Prostate gland (tissue), 2 donors: ENCODE data around the gene PFN1. TPM values are rescaled to one million over a fixed set of nuclear protein-coding genes. Genes with fewer than 3 reads are reported as not detected.

ENCODE experiments used
- DNase-seq: peaks from one replicate; pipeline ENCODE4 v3.0.0-alpha.2; 2019; ENCODE audit warnings: low spot score
- H3K27ac ChIP-seq, 2 donors: fragments of 200-600 bp; sonication (generic); 2 replicates each; pipeline ENCODE4 v1.5.1; 2017 to 2019
- H3K27me3 ChIP-seq: fragments of 200-600 bp; sonication (generic); replicated peaks from 2 replicates; pipeline ENCODE4 v1.5.1; 2019; ENCODE audit not compliant: insufficient read depth
- H3K36me3 ChIP-seq, 2 donors: fragments of 200-600 bp; sonication (generic); 1 replicate in 1 of 2; 2 replicates in 1 of 2; pipeline versions ENCODE4 v1.5.1 to v1.8.1; 2017 to 2019
- H3K4me1 ChIP-seq: fragments of 200-600 bp; sonication (generic); replicated peaks from 2 replicates; pipeline ENCODE4 v1.5.1; 2019
- H3K4me3 ChIP-seq, 2 donors: fragments of 200-600 bp; sonication (generic); 2 replicates each; pipeline ENCODE4 v1.5.1; 2017 to 2019
- H3K9me3 ChIP-seq: fragments of 200-600 bp; sonication (generic); 2 replicates; pipeline ENCODE4 v1.5.1; 2017
- POLR2A ChIP-seq: fragments of 450-650 bp; IDR thresholded peaks from one replicate; pipeline ENCODE4 v1.6.1; 2016; ENCODE audit warnings: antibody characterized with exemption, mild to moderate bottlenecking
- POLR2AphosphoS5 ChIP-seq: sonication (generic); formaldehyde crosslinking; IDR thresholded peaks from one replicate; pipeline ENCODE4 v1.6.1; 2017; ENCODE audit warnings: antibody characterized with exemption
- WGBS: methylation state at CpG from one replicate; pipeline ENCODE4 v1.1.5; 2018; 5-methylcytosine and 5-hydroxymethylcytosine counted together
- intact Hi-C: fragments of 100-400 bp; cut with DNase I; formaldehyde crosslinking; loops from one replicate; pipeline ENCODE4 v1.14.2; 2022
- total RNA-seq, 2 donors: library from RNA; depleted of rRNA; stranded (reverse); fragments of >200 nt; gene quantifications; one replicate each; pipeline ENCODE4 v1.1.0, GENCODE V29; 2016
- TF ChIP-seq, protein P1 (sequence below), 4 experiments: fragments of 200-600 bp in 2 of 4; fragments of 450-650 bp in 2 of 4; sonication (generic) in 2 of 4; IDR thresholded peaks; 1 replicate in 3 of 4; 2 replicates in 1 of 4; pipeline ENCODE4 v1.5.1; 2016 to 2019; ENCODE audit warnings: antibody characterized with exemption in 4 of 4, mild to moderate bottlenecking in 2 of 4, moderate library complexity in 2 of 4

PFN1 gene
- total RNA-seq, 2 donors from 2014 or later: 646 to 1,039 TPM

DNA sequence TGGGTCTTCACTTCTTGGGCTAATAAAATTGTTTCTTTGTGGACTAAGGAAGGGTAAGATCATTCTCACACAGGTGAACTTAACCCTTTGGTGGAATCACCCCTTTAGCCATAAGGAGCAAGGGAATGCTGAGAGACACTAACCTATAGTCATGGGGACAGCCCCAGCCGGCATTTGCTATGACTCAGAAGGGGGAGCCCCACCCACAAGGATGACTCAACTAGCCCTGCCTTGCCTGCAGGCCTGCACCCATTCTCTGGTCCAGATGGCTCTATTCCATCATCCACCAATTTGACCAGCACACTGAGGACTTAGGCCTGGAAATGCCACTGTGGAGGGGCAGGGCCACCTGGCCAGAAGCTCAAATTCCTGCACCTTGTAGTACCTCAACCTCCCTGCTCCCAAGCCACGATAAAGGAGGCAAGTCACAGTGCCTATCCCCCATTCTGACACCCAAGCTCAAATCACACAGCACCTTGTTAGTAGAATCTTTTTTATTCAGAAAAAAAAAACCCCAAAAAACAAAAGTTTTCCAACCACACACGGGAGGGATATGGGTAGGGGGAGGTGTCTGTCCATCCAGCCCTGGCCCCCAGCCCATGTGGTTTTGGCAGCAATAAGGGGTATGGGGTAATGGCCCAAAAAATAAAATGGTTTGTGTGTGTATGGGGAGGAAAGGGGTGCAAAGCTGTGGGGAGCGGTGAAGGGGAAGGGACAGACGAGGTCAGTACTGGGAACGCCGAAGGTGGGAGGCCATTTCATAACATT lies 3.0 kb downstream of the PFN1 start:
- DNase-seq: peak; percentile 47
- TF ChIP-seq POLR2AphosphoS5 (peak; percentile 45), POLR2A (no peak)
- TF ChIP-seq, protein P1, sequence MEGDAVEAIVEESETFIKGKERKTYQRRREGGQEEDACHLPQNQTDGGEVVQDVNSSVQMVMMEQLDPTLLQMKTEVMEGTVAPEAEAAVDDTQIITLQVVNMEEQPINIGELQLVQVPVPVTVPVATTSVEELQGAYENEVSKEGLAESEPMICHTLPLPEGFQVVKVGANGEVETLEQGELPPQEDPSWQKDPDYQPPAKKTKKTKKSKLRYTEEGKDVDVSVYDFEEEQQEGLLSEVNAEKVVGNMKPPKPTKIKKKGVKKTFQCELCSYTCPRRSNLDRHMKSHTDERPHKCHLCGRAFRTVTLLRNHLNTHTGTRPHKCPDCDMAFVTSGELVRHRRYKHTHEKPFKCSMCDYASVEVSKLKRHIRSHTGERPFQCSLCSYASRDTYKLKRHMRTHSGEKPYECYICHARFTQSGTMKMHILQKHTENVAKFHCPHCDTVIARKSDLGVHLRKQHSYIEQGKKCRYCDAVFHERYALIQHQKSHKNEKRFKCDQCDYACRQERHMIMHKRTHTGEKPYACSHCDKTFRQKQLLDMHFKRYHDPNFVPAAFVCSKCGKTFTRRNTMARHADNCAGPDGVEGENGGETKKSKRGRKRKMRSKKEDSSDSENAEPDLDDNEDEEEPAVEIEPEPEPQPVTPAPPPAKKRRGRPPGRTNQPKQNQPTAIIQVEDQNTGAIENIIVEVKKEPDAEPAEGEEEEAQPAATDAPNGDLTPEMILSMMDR (IDR thresholded peaks at IDR 0.05): no peak
- Histone ChIP-seq H3K4me3 (no peak overlapping the region), H3K4me1 (peaks cover 20% of the 10 kb centered on the region), H3K9me3 (no peaks in the 10 kb centered on the region), H3K27ac (peak overlapping the region; percentile 8 to 96), H3K36me3 (peaks cover 0 to 5% of the 10 kb centered on the region in 2 donors), H3K27me3 (no peaks in the 10 kb centered on the region)
- WGBS: 34% methylated on average over 7 of the region's 7 CpGs
- intact Hi-C loops: loop anchor here (5.0 kb wide), 1 partner anchor 42 kb away; the partner anchor contains the start of gene CAMTA2

DNA sequence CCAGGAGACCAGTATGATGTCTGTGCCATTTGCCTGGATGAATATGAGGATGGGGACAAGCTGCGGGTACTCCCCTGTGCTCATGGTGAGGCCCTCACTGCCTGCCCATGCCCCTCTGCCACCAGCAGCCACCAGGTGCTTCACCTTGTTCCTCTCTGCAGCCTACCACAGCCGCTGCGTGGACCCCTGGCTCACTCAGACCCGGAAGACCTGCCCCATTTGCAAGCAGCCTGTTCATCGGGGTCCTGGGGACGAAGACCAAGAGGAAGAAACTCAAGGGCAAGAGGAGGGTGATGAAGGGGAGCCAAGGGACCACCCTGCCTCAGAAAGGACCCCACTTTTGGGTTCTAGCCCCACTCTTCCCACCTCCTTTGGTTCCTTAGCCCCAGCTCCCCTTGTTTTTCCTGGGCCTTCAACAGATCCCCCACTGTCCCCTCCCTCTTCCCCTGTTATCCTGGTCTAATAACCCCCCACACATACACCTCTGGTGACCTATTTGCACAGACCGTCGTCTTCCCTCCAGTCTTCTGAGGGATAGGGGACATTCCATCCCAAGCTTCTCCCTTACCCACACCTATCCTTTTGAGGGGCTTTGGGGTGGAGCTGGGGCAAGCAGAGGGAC lies 3.7 kb downstream of the PFN1 start:
- WGBS: 53% methylated on average over 8 of the region's 8 CpGs
- H3K4me1 ChIP-seq: peaks cover 20% of the 10 kb centered on the region
- peak overlapping the region in 1 of 2 donors; percentile 96 for H3K27ac ChIP-seq
- peaks cover 0 to 5% of the 10 kb centered on the region in 2 donors for H3K36me3 ChIP-seq
- TF ChIP-seq POLR2AphosphoS5 (no peak), POLR2A (no peak)
- TF ChIP-seq, protein P1 (IDR thresholded peaks at IDR 0.05): no peak
- H3K4me3 ChIP-seq: no peak overlapping the region
- DNase-seq: no peak
- intact Hi-C loops: loop anchor here (5.0 kb wide), 1 partner anchor 43 kb away; the partner anchor contains the start of gene CAMTA2
- no peaks in the 10 kb centered on the region for H3K27me3 ChIP-seq
- H3K9me3 ChIP-seq: no peaks in the 10 kb centered on the region

DNA sequence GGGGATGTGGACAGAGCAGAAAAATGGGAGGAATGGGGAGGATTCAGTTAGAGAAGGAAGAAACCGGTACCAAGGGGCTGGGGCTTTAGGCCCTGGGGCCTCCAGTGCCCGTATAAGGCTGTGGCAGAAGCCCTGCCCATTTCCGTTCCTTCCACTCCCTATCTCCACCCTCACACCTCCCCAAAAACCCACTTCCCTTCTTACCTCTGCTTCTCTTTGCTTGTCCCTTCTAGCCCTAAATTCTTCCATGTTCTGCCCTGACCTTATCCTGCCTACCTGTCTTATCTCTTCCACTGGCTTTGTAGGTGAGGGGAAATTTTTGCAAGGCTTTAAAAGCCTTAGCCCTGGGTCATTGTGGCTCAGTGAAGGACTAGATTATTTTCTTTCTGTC lies 4.2 kb downstream of the PFN1 start:
- no peak for DNase-seq
- no peak for TF ChIP-seq POLR2A
- TF ChIP-seq, protein P1 (IDR thresholded peaks at IDR 0.05): no peak
- no peak for TF ChIP-seq POLR2AphosphoS5
- no peak overlapping the region for H3K27ac ChIP-seq
- WGBS: 32% methylated on average over 3 of the region's 3 CpGs
- no peak overlapping the region for H3K4me3 ChIP-seq
- H3K36me3 ChIP-seq: peaks cover 0 to 5% of the 10 kb centered on the region in 2 donors
- intact Hi-C loops: no loop called here
- H3K4me1 ChIP-seq: peaks cover 20% of the 10 kb centered on the region
- H3K27me3 ChIP-seq: no peaks in the 10 kb centered on the region
- H3K9me3 ChIP-seq: no peaks in the 10 kb centered on the region

GRCh38 chr17:4942760-4943508 lies 5.4 kb downstream of the PFN1 start:
- Histone ChIP-seq H3K27me3 (no peaks in the 10 kb centered on the region), H3K4me1 (peaks cover 27% of the 10 kb centered on the region), H3K9me3 (no peaks in the 10 kb centered on the region), H3K4me3 (no peak overlapping the region), H3K27ac (no peak overlapping the region), H3K36me3 (peaks cover 0 to 5% of the 10 kb centered on the region in 2 donors)
- no peak for DNase-seq
- TF ChIP-seq POLR2A (no peak), POLR2AphosphoS5 (no peak)
- TF ChIP-seq, protein P1 (IDR thresholded peaks at IDR 0.05): no peak
- 72% methylated on average over 13 of the region's 13 CpGs for WGBS
- intact Hi-C loops: no loop called here
